ENCODE results near the gene KDM5B.

Gene KDM5B

GRCh38 chr1:202709276-202710041, 98.8 kb downstream of the KDM5B start:
- Histone ChIP-seq H3K9me3 (ENCODE audit: control insufficient read depth, low read length) (no peaks in the 10 kb centered on the region), H3K4me3 (ENCODE audit: low read length) (peak overlapping the region; percentile 67), H3K36me3 (ENCODE audit: control insufficient read depth, insufficient read depth, low read length, severe bottlenecking) (no peaks in the 10 kb centered on the region), H3K4me1 (ENCODE audit: control insufficient read depth, insufficient read depth, low read length) (peaks cover 10% of the 10 kb centered on the region), H3K27me3 (replicated peaks; ENCODE audit: control insufficient read depth, insufficient read depth, low read length) (peaks cover 80% of the 10 kb centered on the region), H3K9ac (ENCODE audit: low read length) (no peak overlapping the region)
- DNase-seq (ENCODE audit: low read depth), result peak; percentile 8

DNA sequence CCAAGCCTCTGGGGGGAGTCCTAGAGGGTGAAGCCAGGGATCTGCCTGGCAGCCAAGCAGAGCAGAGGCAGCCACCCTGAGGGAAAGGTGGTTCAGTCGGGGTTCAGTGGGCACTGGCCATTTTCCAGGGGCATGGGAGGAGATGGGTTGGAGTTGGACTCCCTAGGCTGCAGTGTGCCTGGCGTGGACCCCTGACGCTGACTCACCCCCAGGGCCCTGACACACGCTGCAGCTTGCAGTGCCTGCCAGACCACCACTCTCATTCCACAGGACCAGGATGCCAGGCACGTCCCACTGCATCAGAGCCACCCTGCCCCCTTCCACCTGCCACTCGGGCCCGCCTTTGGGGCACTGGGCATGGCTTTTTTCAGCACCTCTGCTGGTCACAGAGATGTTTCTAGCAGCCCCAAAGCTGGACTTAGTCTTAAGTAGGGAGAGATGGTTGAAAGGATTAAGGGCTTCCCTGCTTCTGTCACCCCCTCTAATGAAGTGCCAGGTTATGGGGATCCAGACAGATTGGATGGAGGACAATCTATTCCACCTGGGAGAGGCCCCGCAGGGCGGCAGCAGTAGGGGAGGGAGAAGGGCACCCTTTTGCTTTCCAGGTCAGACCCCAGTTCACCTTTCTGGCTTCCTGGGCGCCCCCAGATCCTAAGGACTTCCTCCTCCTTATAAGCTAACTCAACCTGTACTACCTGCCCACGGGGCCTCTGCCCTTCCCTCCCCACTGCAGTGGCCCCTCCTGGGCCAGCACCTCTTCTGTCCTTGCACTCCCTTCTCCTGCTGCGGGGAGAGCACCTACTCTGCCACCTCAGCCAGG, 99.6 kb downstream of the KDM5B start:
- H3K36me3 ChIP-seq (ENCODE audit: control insufficient read depth, insufficient read depth, low read length, severe bottlenecking), result no peaks in the 10 kb centered on the region
- no peaks in the 10 kb centered on the region for H3K9me3 ChIP-seq (ENCODE audit: control insufficient read depth, low read length)
- H3K4me3 ChIP-seq (ENCODE audit: low read length), result no peak overlapping the region
- DNase-seq (ENCODE audit: low read depth), result no peak
- H3K9ac ChIP-seq (ENCODE audit: low read length), result no peak overlapping the region
- H3K4me1 ChIP-seq (ENCODE audit: control insufficient read depth, insufficient read depth, low read length), result peaks cover 10% of the 10 kb centered on the region
- peaks cover 88% of the 10 kb centered on the region for H3K27me3 ChIP-seq (replicated peaks; ENCODE audit: control insufficient read depth, insufficient read depth, low read length)

GRCh38 chr1:202706851-202707250, 101.4 kb downstream of the KDM5B start:
- no peak overlapping the region for H3K9ac ChIP-seq (ENCODE audit: low read length)
- DNase-seq (ENCODE audit: low read depth), result no peak
- no peak overlapping the region for H3K4me3 ChIP-seq (ENCODE audit: low read length)
- no peaks in the 10 kb centered on the region for H3K9me3 ChIP-seq (ENCODE audit: control insufficient read depth, low read length)
- peaks cover 95% of the 10 kb centered on the region for H3K27me3 ChIP-seq (replicated peaks; ENCODE audit: control insufficient read depth, insufficient read depth, low read length)
- H3K36me3 ChIP-seq (ENCODE audit: control insufficient read depth, insufficient read depth, low read length, severe bottlenecking), result no peaks in the 10 kb centered on the region
- peaks cover 10% of the 10 kb centered on the region for H3K4me1 ChIP-seq (ENCODE audit: control insufficient read depth, insufficient read depth, low read length)

GRCh38 chr1:202704601-202705000, 103.6 kb downstream of the KDM5B start:
- H3K9me3 ChIP-seq (ENCODE audit: control insufficient read depth, low read length), result no peaks in the 10 kb centered on the region
- H3K27me3 ChIP-seq (replicated peaks; ENCODE audit: control insufficient read depth, insufficient read depth, low read length), result peaks cover 93% of the 10 kb centered on the region
- peaks cover 4% of the 10 kb centered on the region for H3K4me1 ChIP-seq (ENCODE audit: control insufficient read depth, insufficient read depth, low read length)
- no peak overlapping the region for H3K9ac ChIP-seq (ENCODE audit: low read length)
- H3K4me3 ChIP-seq (ENCODE audit: low read length), result no peak overlapping the region
- no peaks in the 10 kb centered on the region for H3K36me3 ChIP-seq (ENCODE audit: control insufficient read depth, insufficient read depth, low read length, severe bottlenecking)
- DNase-seq (ENCODE audit: low read depth), result no peak

GRCh38 chr1:202703191-202703590, 105.0 kb downstream of the KDM5B start:
- H3K4me1 ChIP-seq (ENCODE audit: control insufficient read depth, insufficient read depth, low read length), result no peaks in the 10 kb centered on the region
- no peak for DNase-seq (ENCODE audit: low read depth)
- no peaks in the 10 kb centered on the region for H3K9me3 ChIP-seq (ENCODE audit: control insufficient read depth, low read length)
- H3K27me3 ChIP-seq (replicated peaks; ENCODE audit: control insufficient read depth, insufficient read depth, low read length), result peaks cover 85% of the 10 kb centered on the region
- H3K36me3 ChIP-seq (ENCODE audit: control insufficient read depth, insufficient read depth, low read length, severe bottlenecking), result no peaks in the 10 kb centered on the region
- no peak overlapping the region for H3K4me3 ChIP-seq (ENCODE audit: low read length)
- no peak overlapping the region for H3K9ac ChIP-seq (ENCODE audit: low read length)

GRCh38 chr1:202702088-202702487, 106.1 kb downstream of the KDM5B start:
- H3K36me3 ChIP-seq (ENCODE audit: control insufficient read depth, insufficient read depth, low read length, severe bottlenecking), result no peaks in the 10 kb centered on the region
- H3K4me3 ChIP-seq (ENCODE audit: low read length), result no peak overlapping the region
- H3K27me3 ChIP-seq (replicated peaks; ENCODE audit: control insufficient read depth, insufficient read depth, low read length), result peaks cover 85% of the 10 kb centered on the region
- no peak for DNase-seq (ENCODE audit: low read depth)
- no peak overlapping the region for H3K9ac ChIP-seq (ENCODE audit: low read length)
- H3K9me3 ChIP-seq (ENCODE audit: control insufficient read depth, low read length), result no peaks in the 10 kb centered on the region
- H3K4me1 ChIP-seq (ENCODE audit: control insufficient read depth, insufficient read depth, low read length), result no peaks in the 10 kb centered on the region

- Histone ChIP-seq H3K36me3 (ENCODE audit: control insufficient read depth, insufficient read depth, low read length, severe bottlenecking) (no peaks in the 10 kb centered on the region), H3K4me3 (ENCODE audit: low read length) (no peak overlapping the region), H3K9ac (ENCODE audit: low read length) (no peak overlapping the region), H3K9me3 (ENCODE audit: control insufficient read depth, low read length) (no peaks in the 10 kb centered on the region), H3K4me1 (ENCODE audit: control insufficient read depth, insufficient read depth, low read length) (no peaks in the 10 kb centered on the region), H3K27me3 (replicated peaks; ENCODE audit: control insufficient read depth, insufficient read depth, low read length) (peaks cover 85% of the 10 kb centered on the region)
- no peak for DNase-seq (ENCODE audit: low read depth)
These were observed 107.0 kb downstream of the KDM5B start for GRCh38 chr1:202701200-202701599.

GRCh38 chr1:202700061-202700460, 108.2 kb downstream of the KDM5B start:
- no peak for DNase-seq (ENCODE audit: low read depth)
- H3K4me3 ChIP-seq (ENCODE audit: low read length), result no peak overlapping the region
- H3K4me1 ChIP-seq (ENCODE audit: control insufficient read depth, insufficient read depth, low read length), result no peaks in the 10 kb centered on the region
- H3K27me3 ChIP-seq (replicated peaks; ENCODE audit: control insufficient read depth, insufficient read depth, low read length), result peaks cover 85% of the 10 kb centered on the region
- no peaks in the 10 kb centered on the region for H3K9me3 ChIP-seq (ENCODE audit: control insufficient read depth, low read length)
- H3K36me3 ChIP-seq (ENCODE audit: control insufficient read depth, insufficient read depth, low read length, severe bottlenecking), result no peaks in the 10 kb centered on the region
- no peak overlapping the region for H3K9ac ChIP-seq (ENCODE audit: low read length)

- H3K9ac ChIP-seq (ENCODE audit: low read length), result no peak overlapping the region
- DNase-seq (ENCODE audit: low read depth), result no peak
- H3K9me3 ChIP-seq (ENCODE audit: control insufficient read depth, low read length), result no peaks in the 10 kb centered on the region
- no peak overlapping the region for H3K4me3 ChIP-seq (ENCODE audit: low read length)
- H3K4me1 ChIP-seq (ENCODE audit: control insufficient read depth, insufficient read depth, low read length), result no peaks in the 10 kb centered on the region
- H3K27me3 ChIP-seq (replicated peaks; ENCODE audit: control insufficient read depth, insufficient read depth, low read length), result peaks cover 78% of the 10 kb centered on the region
- H3K36me3 ChIP-seq (ENCODE audit: control insufficient read depth, insufficient read depth, low read length, severe bottlenecking), result no peaks in the 10 kb centered on the region
These were observed 109.9 kb downstream of the KDM5B start for GRCh38 chr1:202698276-202698675.

GRCh38 chr1:202697038-202697437, 111.2 kb downstream of the KDM5B start:
- no peaks in the 10 kb centered on the region for H3K9me3 ChIP-seq (ENCODE audit: control insufficient read depth, low read length)
- no peaks in the 10 kb centered on the region for H3K36me3 ChIP-seq (ENCODE audit: control insufficient read depth, insufficient read depth, low read length, severe bottlenecking)
- no peak overlapping the region for H3K4me3 ChIP-seq (ENCODE audit: low read length)
- peaks cover 70% of the 10 kb centered on the region for H3K27me3 ChIP-seq (replicated peaks; ENCODE audit: control insufficient read depth, insufficient read depth, low read length)
- DNase-seq (ENCODE audit: low read depth), result no peak
- no peaks in the 10 kb centered on the region for H3K4me1 ChIP-seq (ENCODE audit: control insufficient read depth, insufficient read depth, low read length)
- H3K9ac ChIP-seq (ENCODE audit: low read length), result no peak overlapping the region

DNA sequence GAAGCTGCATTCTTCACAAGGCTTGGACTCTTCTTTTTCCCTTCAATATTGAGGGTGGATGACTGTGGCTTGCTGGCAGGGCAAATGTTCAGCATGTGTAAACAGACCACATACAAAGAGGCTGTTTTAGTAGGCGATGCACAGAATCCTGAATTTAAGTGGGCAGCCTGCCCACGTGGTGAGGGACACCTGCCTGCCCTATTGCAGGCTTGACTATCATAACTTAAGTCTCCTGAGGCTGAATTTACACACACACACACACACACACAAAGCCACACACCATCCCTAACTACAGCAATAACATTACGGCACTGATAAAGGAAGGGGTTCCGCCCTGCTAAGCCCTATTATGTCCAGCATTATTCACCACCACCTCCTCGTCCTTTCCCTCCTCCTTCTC, 113.9 kb downstream of the KDM5B start:
- peaks cover 74% of the 10 kb centered on the region for H3K27me3 ChIP-seq (replicated peaks; ENCODE audit: control insufficient read depth, insufficient read depth, low read length)
- H3K4me3 ChIP-seq (ENCODE audit: low read length), result no peak overlapping the region
- H3K9ac ChIP-seq (ENCODE audit: low read length), result no peak overlapping the region
- no peaks in the 10 kb centered on the region for H3K9me3 ChIP-seq (ENCODE audit: control insufficient read depth, low read length)
- no peaks in the 10 kb centered on the region for H3K4me1 ChIP-seq (ENCODE audit: control insufficient read depth, insufficient read depth, low read length)
- no peak for DNase-seq (ENCODE audit: low read depth)
- no peaks in the 10 kb centered on the region for H3K36me3 ChIP-seq (ENCODE audit: control insufficient read depth, insufficient read depth, low read length, severe bottlenecking)

All from adipocyte (in vitro differentiated cells).